Upper lobe of left lung (tissue), 6 donors: ENCODE results near the gene GNAZ. TPM values are rescaled to one million over a fixed set of nuclear protein-coding genes. Genes with fewer than 3 reads are reported as not detected.

Experiments
- ATAC-seq, 2 donors: fragments of 200-7000 bp; cut with Tn5 transposase; one replicate each; pipeline ENCODE4 v1.9.1; 2022; ENCODE audit warnings: mild to moderate bottlenecking in 2 of 2, moderate library complexity in 2 of 2; ENCODE audit not compliant: low FRiP score in 2 of 2
- DNase-seq, 2 donors: peaks; one replicate each; pipeline ENCODE4 v3.0.0-alpha.2; 2019 to 2020
- H3K27ac ChIP-seq, 4 donors: fragments of 200-600 bp; sonication (generic); one replicate each; pipeline ENCODE4 v1.5.1; 2016 to 2019
- H3K27me3 ChIP-seq, 4 donors: fragments of 200-600 bp; sonication (generic); one replicate each; pipeline ENCODE4 v1.5.1; 2017 to 2019
- H3K36me3 ChIP-seq, 4 donors: fragments of 200-600 bp; sonication (generic); one replicate each; pipeline ENCODE4 v1.5.1; 2016 to 2019
- H3K4me1 ChIP-seq, 4 donors: fragments of 200-600 bp; sonication (generic); one replicate each; pipeline ENCODE4 v1.5.1; 2018 to 2019
- H3K4me3 ChIP-seq, 4 donors: fragments of 200-600 bp; sonication (generic); one replicate each; pipeline ENCODE4 v1.5.1; 2017 to 2019; ENCODE audit warnings: mild to moderate bottlenecking in 2 of 4, moderate library complexity in 1 of 4
- H3K9me3 ChIP-seq, 4 donors: fragments of 200-600 bp; sonication (generic); one replicate each; pipeline ENCODE4 v1.5.1; 2018 to 2019
- CTCF ChIP-seq, 6 experiments: fragments of 450-650 bp in 4 of 6; fragments of 200-600 bp in 2 of 6; sonication (generic) in 2 of 6; IDR thresholded peaks; one replicate each; pipeline ENCODE4 v1.5.1; 2016 to 2019; ENCODE audit warnings: antibody characterized with exemption in 6 of 6
- EP300 ChIP-seq, 4 donors: sonication (generic); formaldehyde crosslinking; IDR thresholded peaks; one replicate each; pipeline ENCODE4 v1.5.1; 2017; ENCODE audit warnings: antibody characterized with exemption in 4 of 4, control low read depth in 2 of 4
- POLR2A ChIP-seq, 4 donors: fragments of 450-650 bp; IDR thresholded peaks; one replicate each; pipeline ENCODE4 v1.5.1; 2016 to 2017; ENCODE audit warnings: antibody characterized with exemption in 4 of 4, mild to moderate bottlenecking in 2 of 4
- POLR2AphosphoS5 ChIP-seq, 2 donors: sonication (generic); formaldehyde crosslinking; IDR thresholded peaks; one replicate each; pipeline ENCODE4 v1.5.1; 2017; ENCODE audit warnings: antibody characterized with exemption in 2 of 2
- WGBS, 2 donors: methylation state at CpG; one replicate each; pipeline ENCODE4 v1.1.5; 2017 to 2018; 5-methylcytosine and 5-hydroxymethylcytosine counted together
- total RNA-seq, 6 donors: library from RNA; depleted of rRNA in 4 of 6; stranded (reverse); fragments of >200 nt in 4 of 6; gene quantifications; one replicate each; pipeline versions ENCODE4 v1.1.0 to v1.2.1, GENCODE V29; 2016 to 2021
- donor health status: DM: no; HTN: no; CAD: no; lungs with moderate emphysema.
- donor health status: DM: no; HTN: yes; CAD: no; lungs with severe emphysema.

The GNAZ gene
- total RNA-seq, 6 donors from 2014 or later, result 0.80 to 7.3 (median 2.7) TPM; not detected in 1

GRCh38 chr22:23065495-23066122 lies 4.7 kb upstream of the GNAZ start:
- Histone ChIP-seq H3K9me3 (no peaks in the 10 kb centered on the region), H3K36me3 (no peaks in the 10 kb centered on the region), H3K27me3 (peaks cover 0 to 3% (median under 1%) of the 10 kb centered on the region in 4 donors), H3K27ac (no peak overlapping the region), H3K4me1 (peaks cover 9 to 20% (median 15%) of the 10 kb centered on the region in 4 donors), H3K4me3 (no peak overlapping the region)
- TF ChIP-seq POLR2A (IDR thresholded peaks at IDR 0.05) (no peak), EP300 (IDR thresholded peaks at IDR 0.05) (no peak), CTCF (IDR thresholded peaks at IDR 0.05) (no peak)
- DNase-seq, result peak in 1 of 2 donors; percentile 15
- WGBS, 2 donors, result 83 to 85% methylated on average over 10 of the region's 10 CpGs
- no peak for ATAC-seq

- WGBS, 2 donors, result 84 to 86% methylated on average over 15 of the region's 15 CpGs
Observed at GRCh38 chr22:23066200-23067022, 3.9 kb upstream of the GNAZ start.

GRCh38 chr22:23067023-23067650 lies 3.2 kb upstream of the GNAZ start:
- Histone ChIP-seq H3K9me3 (no peaks in the 10 kb centered on the region), H3K27ac (no peak overlapping the region), H3K36me3 (no peaks in the 10 kb centered on the region), H3K27me3 (peaks cover 0 to 6% (median 2%) of the 10 kb centered on the region in 4 donors), H3K4me3 (no peak overlapping the region), H3K4me1 (peaks cover 15 to 25% (median 21%) of the 10 kb centered on the region in 4 donors)
- TF ChIP-seq CTCF (IDR thresholded peaks at IDR 0.05), result no peak
- no peak for TF ChIP-seq EP300 (IDR thresholded peaks at IDR 0.05)
- no peak for TF ChIP-seq POLR2AphosphoS5 (IDR thresholded peaks at IDR 0.05)
- DNase-seq (peak in 1 of 2 donors; percentile 19), ATAC-seq (no peak)
- 82 to 85% methylated on average over 4 to 6 of the region's 6 CpGs for WGBS, 2 donors

More at GRCh38 chr22:23066200-23067022, 3.9 kb upstream of the GNAZ start:
- no peaks in the 10 kb centered on the region for H3K9me3 ChIP-seq
- TF ChIP-seq POLR2AphosphoS5 (IDR thresholded peaks at IDR 0.05) (no peak), POLR2A (IDR thresholded peaks at IDR 0.05) (no peak), CTCF (IDR thresholded peaks at IDR 0.05) (no peak), EP300 (IDR thresholded peaks at IDR 0.05) (no peak)
- peaks cover 0 to 6% (median 2%) of the 10 kb centered on the region in 4 donors for H3K27me3 ChIP-seq
- DNase-seq (peak in 1 of 2 donors; percentile 14), ATAC-seq (no peak)
- H3K4me1 ChIP-seq, result peaks cover 15 to 25% (median 21%) of the 10 kb centered on the region in 4 donors
- no peak overlapping the region for H3K4me3 ChIP-seq
- no peak overlapping the region for H3K27ac ChIP-seq
- no peaks in the 10 kb centered on the region for H3K36me3 ChIP-seq

- no peak overlapping the region for H3K27ac ChIP-seq
- peaks cover 15 to 25% (median 21%) of the 10 kb centered on the region in 4 donors for H3K4me1 ChIP-seq
- H3K4me3 ChIP-seq, result no peak overlapping the region
- ATAC-seq (no peak), DNase-seq (peak in 1 of 2 donors; percentile 15)
- H3K27me3 ChIP-seq, result peaks cover 0 to 6% (median 2%) of the 10 kb centered on the region in 4 donors
- TF ChIP-seq POLR2AphosphoS5 (IDR thresholded peaks at IDR 0.05) (no peak), EP300 (IDR thresholded peaks at IDR 0.05) (no peak), POLR2A (IDR thresholded peaks at IDR 0.05) (no peak), CTCF (IDR thresholded peaks at IDR 0.05) (no peak)
- no peaks in the 10 kb centered on the region for H3K36me3 ChIP-seq
- no peaks in the 10 kb centered on the region for H3K9me3 ChIP-seq
- WGBS, 2 donors, result 69 to 82% methylated on average over 5 of the region's 5 CpGs
Observed at GRCh38 chr22:23067691-23068090, 2.6 kb upstream of the GNAZ start.
